ENCODE measurements around the gene LETMD1.
A peak's percentile ranks its signal among the peaks of the same experiment; 100 is the strongest.
"Not testable (repeated sequence)": the region's sequence is repeated elsewhere in the genome, so short reads cannot be mapped to it uniquely, and the experiment has no call there.

The LETMD1 gene

DNA sequence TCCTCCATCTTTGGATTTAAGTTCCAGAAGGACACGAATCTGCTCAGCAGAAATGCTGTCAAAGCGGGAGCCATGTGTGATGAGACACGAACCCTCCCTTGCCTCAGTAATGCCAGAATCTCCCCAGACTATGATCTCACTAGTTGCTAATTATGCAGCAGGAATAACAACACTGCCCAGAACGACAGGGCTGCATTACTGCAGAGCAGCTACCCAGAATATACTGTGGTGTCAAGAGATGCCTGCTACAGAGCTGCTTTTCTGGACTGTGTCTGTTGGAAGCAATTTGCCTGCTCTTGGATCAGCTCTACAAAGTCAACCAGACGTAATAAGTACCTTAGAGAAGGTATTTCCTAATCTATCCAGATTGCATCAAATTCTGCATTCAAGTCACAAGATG lies 29.8 kb downstream of the LETMD1 start:
- Histone ChIP-seq H3K4me3 (ENCODE audit: extremely low read depth, insufficient read depth, low read length, poor library complexity, severe bottlenecking) (no peak overlapping the region), H3K27ac (ENCODE audit: low read depth, low read length, severe bottlenecking) (no peak overlapping the region), H3K36me3 (ENCODE audit: control insufficient read depth, insufficient read depth, low read length) (peaks cover 63% of the 10 kb centered on the region), H3K9me3 (ENCODE audit: control insufficient read depth, low read length) (no peaks in the 10 kb centered on the region), H3K4me1 (ENCODE audit: control insufficient read depth, insufficient read depth, low read length, poor library complexity, severe bottlenecking) (peaks cover 24% of the 10 kb centered on the region)
- WGBS, 2 experiments (ENCODE audit: insufficient coverage in 2 of 2), result 73 to 90% methylated on average over 3 of the region's 5 CpGs

DNA sequence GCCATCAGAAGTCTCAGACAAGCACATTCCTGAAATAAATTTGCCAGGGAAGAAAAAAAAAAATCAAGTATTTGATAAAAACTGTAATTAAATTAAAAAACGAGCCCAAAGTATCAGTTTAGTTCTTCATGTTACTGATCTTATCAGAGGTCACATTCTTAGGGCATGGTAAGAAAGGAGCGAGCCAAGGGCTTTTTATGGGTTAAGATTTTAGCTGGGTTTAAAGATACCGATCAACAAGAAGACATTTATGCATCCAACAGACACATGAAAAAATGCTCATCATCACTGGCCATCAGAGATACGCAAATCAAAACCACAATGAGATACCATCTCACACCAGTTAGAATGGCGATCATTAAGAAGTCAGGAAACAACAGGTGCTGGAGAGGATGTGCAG lies 30.2 kb downstream of the LETMD1 start:
- peaks cover 59% of the 10 kb centered on the region for H3K36me3 ChIP-seq (ENCODE audit: control insufficient read depth, insufficient read depth, low read length)
- H3K27ac ChIP-seq (ENCODE audit: low read depth, low read length, severe bottlenecking); H3K4me3 ChIP-seq (ENCODE audit: extremely low read depth, insufficient read depth, low read length, poor library complexity, severe bottlenecking); H3K9me3 ChIP-seq (ENCODE audit: control insufficient read depth, low read length): not testable (repeated sequence)
- no CpG with 5 or more reads among the region's 5 CpGs for WGBS, 2 experiments (ENCODE audit: insufficient coverage in 2 of 2)
- H3K4me1 ChIP-seq (ENCODE audit: control insufficient read depth, insufficient read depth, low read length, poor library complexity, severe bottlenecking), result peaks cover 24% of the 10 kb centered on the region

DNA sequence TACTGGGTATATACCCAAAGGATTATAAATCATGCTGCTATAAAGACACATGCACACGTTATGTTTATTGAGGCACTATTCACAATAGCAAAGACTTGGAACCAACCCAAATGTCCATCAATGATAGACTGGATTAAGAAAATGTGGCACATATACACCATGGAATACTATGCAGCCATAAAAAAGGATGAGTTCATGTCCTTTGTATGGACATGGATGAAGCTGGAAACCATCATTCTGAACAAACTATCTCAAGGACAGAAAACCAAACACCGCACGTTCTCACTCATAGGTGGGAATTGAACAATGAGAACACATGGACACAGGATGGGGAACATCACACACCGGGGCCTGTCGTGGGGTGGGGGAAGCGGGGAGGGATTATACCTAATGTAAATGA lies 30.7 kb downstream of the LETMD1 start:
- no CpG with 5 or more reads among the region's 6 CpGs for WGBS, 2 experiments (ENCODE audit: insufficient coverage in 2 of 2)
- H3K9me3 ChIP-seq (ENCODE audit: control insufficient read depth, low read length); H3K4me3 ChIP-seq (ENCODE audit: extremely low read depth, insufficient read depth, low read length, poor library complexity, severe bottlenecking); H3K27ac ChIP-seq (ENCODE audit: low read depth, low read length, severe bottlenecking): not testable (repeated sequence)
- Histone ChIP-seq H3K4me1 (ENCODE audit: control insufficient read depth, insufficient read depth, low read length, poor library complexity, severe bottlenecking) (peaks cover 24% of the 10 kb centered on the region), H3K36me3 (ENCODE audit: control insufficient read depth, insufficient read depth, low read length) (peaks cover 54% of the 10 kb centered on the region)

DNA sequence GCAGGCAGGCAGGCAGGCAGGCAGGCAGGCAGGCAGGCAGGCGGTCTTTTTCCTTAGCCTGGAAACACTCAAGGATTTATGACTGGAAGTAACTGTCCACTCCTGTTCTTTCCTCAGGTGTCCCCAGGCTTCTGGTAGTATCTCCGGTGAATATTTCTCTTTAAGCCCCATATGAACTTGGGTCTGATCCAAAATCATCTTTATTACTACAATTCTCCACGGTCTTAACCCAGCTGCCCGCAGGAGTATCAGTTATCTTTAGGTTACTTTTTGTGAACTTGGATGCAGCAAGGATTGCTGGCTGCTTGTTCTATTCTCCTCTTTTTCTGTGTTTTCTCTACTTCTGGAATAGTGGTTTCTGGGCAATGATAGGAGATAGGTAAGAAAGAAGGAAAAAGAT lies 32.0 kb downstream of the LETMD1 start:
- Histone ChIP-seq H3K27ac (ENCODE audit: low read depth, low read length, severe bottlenecking) (no peak overlapping the region), H3K36me3 (ENCODE audit: control insufficient read depth, insufficient read depth, low read length) (peaks cover 41% of the 10 kb centered on the region), H3K4me3 (ENCODE audit: extremely low read depth, insufficient read depth, low read length, poor library complexity, severe bottlenecking) (no peak overlapping the region), H3K4me1 (ENCODE audit: control insufficient read depth, insufficient read depth, low read length, poor library complexity, severe bottlenecking) (peaks cover 24% of the 10 kb centered on the region), H3K9me3 (ENCODE audit: control insufficient read depth, low read length) (no peaks in the 10 kb centered on the region)
- 90 to 100% methylated on average over 1 to 2 of the region's 4 CpGs for WGBS, 2 experiments (ENCODE audit: insufficient coverage in 2 of 2)

DNA sequence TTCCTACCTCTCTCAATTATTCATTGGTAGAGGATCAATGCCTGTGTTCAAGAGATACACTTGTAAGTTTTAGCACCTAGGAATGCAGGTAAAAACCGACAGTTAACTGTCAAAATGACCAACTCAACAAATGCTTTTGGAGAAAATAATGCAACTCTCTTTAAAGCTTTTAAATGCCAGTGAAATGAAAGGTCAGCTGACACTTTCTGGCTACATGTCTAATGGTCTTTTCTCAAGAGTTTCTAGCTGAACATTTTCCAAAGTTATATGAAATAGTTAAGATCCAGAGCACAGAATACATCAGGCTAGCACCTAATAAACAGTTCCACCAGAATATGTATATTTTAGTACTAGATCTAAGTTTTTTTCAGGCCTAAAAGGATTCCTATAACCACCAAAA lies 33.3 kb downstream of the LETMD1 start:
- peak overlapping the region; percentile 96 for H3K4me3 ChIP-seq (ENCODE audit: extremely low read depth, insufficient read depth, low read length, poor library complexity, severe bottlenecking)
- H3K36me3 ChIP-seq (ENCODE audit: control insufficient read depth, insufficient read depth, low read length), result peaks cover 29% of the 10 kb centered on the region
- WGBS, 2 experiments (ENCODE audit: insufficient coverage in 2 of 2), result 83 to 100% methylated on average over 1 of the region's 1 CpG
- peaks cover 19% of the 10 kb centered on the region for H3K4me1 ChIP-seq (ENCODE audit: control insufficient read depth, insufficient read depth, low read length, poor library complexity, severe bottlenecking)
- no peak overlapping the region for H3K27ac ChIP-seq (ENCODE audit: low read depth, low read length, severe bottlenecking)
- no peaks in the 10 kb centered on the region for H3K9me3 ChIP-seq (ENCODE audit: control insufficient read depth, low read length)

DNA sequence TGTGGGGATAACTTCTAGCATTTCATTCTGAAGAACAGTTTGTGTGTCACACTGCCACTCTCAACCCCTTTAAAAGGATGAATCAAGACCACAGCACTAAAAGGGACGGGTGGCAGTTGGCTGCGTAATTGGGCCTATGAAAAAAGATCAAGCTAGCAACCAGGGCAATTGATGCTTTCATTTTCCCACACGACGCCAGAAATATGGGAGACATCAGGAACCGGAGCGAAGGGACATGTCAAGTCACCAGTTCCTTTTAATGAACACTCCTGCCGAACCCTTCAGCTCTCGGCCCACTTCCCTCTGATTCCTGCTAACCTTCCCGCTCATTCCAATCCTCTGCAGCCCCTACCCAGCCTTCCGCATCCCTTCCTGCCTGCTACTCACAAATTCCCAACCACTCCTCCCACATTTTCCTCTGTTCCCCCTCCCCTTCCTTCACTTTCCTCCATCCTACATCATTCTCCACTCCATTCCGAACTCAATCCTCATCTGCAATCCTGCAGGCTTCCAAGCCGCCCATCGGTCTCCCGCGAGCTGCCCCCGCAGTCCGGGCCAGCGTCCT lies 34.5 kb downstream of the LETMD1 start:
- WGBS, 2 experiments (ENCODE audit: insufficient coverage in 2 of 2), result 0 to 1% methylated on average over 18 of the region's 18 CpGs
- peaks cover 15% of the 10 kb centered on the region for H3K4me1 ChIP-seq (ENCODE audit: control insufficient read depth, insufficient read depth, low read length, poor library complexity, severe bottlenecking)
- no peaks in the 10 kb centered on the region for H3K9me3 ChIP-seq (ENCODE audit: control insufficient read depth, low read length)
- peaks cover 19% of the 10 kb centered on the region for H3K36me3 ChIP-seq (ENCODE audit: control insufficient read depth, insufficient read depth, low read length)
- H3K4me3 ChIP-seq (ENCODE audit: extremely low read depth, insufficient read depth, low read length, poor library complexity, severe bottlenecking), result peak overlapping the region; percentile 96
- peak overlapping the region; percentile 94 for H3K27ac ChIP-seq (ENCODE audit: low read depth, low read length, severe bottlenecking)

DNA sequence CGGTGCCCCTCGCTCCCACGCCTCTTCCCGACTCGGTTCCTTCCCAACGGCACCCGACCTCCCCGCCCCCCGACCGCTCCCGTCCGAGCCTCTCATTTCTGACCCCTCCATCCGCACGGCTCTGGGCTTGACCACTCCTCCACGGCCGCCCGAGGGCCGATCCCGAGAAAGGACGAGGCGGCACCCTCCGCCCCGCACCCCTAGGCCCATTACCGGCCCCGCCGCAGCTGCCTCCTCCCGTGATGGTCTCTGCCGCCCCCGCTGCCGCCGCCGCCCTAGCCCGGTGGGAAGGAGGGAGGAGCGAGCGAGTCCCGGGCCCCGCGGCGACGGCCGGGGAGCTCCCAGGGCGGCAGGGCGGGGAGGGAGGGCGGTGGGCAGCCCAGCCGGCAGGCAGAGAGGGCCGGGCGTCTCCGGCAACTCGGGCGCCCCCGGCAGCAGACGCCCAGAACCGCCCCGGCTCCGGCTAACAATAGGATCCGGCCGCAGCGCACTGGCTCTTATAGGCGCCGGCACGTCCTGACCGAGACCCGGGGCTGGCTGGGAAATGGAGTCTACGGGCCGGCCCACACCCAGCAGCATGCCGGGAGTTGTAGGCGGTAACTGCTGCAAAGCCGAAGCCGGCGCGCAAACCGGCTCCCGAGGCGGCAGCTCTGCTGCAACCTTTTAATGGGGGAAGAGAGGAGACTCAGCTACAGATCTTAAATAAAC lies 35.2 kb downstream of the LETMD1 start, which contains the start of gene CSRNP2:
Gene CSRNP2, minus strand, starts transcription at position 471 of the 708 bp plus-strand sequence. CDS start 7,035 bp downstream, outside the sequence.
- WGBS, 2 experiments (ENCODE audit: insufficient coverage in 2 of 2), result 0% methylated on average over 47 to 65 of the region's 74 CpGs
- Histone ChIP-seq H3K36me3 (ENCODE audit: control insufficient read depth, insufficient read depth, low read length) (peaks cover 19% of the 10 kb centered on the region), H3K9me3 (ENCODE audit: control insufficient read depth, low read length) (no peaks in the 10 kb centered on the region), H3K27ac (ENCODE audit: low read depth, low read length, severe bottlenecking) (peak within 1 kb of the TSS; percentile 94), H3K4me1 (ENCODE audit: control insufficient read depth, insufficient read depth, low read length, poor library complexity, severe bottlenecking) (peaks cover 11% of the 10 kb centered on the region), H3K4me3 (ENCODE audit: extremely low read depth, insufficient read depth, low read length, poor library complexity, severe bottlenecking) (peak within 1 kb of the TSS; percentile 96)

DNA sequence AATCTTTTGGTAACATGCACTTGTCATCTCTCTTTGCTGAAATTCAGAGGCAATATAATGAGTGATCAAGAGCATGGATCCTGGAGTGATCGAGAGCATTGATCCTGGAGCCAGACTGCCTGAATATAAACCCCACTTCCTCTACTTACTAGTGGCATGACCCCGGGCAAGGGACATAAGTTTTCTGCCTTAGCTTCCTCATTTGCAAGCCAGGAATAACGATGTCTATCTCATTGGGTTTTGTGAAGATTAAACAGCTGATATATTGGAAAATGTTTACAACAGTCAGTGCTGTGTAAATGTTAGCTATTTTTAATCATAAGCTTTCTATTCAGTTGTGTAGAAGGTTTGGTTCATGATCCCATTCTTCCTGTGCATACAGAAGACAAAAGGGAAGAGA lies 37.6 kb downstream of the LETMD1 start:
- Histone ChIP-seq H3K36me3 (ENCODE audit: control insufficient read depth, insufficient read depth, low read length) (peaks cover 10% of the 10 kb centered on the region), H3K9me3 (ENCODE audit: control insufficient read depth, low read length) (no peaks in the 10 kb centered on the region), H3K4me3 (ENCODE audit: extremely low read depth, insufficient read depth, low read length, poor library complexity, severe bottlenecking) (no peak overlapping the region), H3K4me1 (ENCODE audit: control insufficient read depth, insufficient read depth, low read length, poor library complexity, severe bottlenecking) (peaks cover 11% of the 10 kb centered on the region), H3K27ac (ENCODE audit: low read depth, low read length, severe bottlenecking) (no peak overlapping the region)
- 80 to 100% methylated on average over 1 of the region's 3 CpGs for WGBS, 2 experiments (ENCODE audit: insufficient coverage in 2 of 2)

DNA sequence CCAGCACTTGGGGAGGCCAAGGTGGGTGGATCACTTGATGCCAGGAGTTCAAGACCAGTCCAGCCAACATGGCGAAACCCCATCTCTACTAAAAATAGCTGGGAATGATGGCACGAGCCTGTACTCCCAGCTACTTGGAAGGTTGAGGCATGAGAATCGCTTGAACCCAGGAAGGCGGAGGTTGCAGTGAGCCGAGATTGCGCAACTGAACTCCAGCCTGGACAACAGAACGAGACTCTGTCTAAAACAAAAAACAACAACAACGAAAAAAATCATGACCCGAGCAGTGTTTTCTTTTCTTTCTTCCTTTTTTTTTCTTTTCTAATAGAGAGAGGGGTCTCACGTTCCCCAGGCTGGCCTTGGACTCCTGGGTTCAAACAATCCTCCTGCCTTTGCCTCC lies 38.8 kb downstream of the LETMD1 start:
- Histone ChIP-seq H3K4me1 (ENCODE audit: control insufficient read depth, insufficient read depth, low read length, poor library complexity, severe bottlenecking) (peaks cover 5% of the 10 kb centered on the region), H3K9me3 (ENCODE audit: control insufficient read depth, low read length) (no peaks in the 10 kb centered on the region), H3K36me3 (ENCODE audit: control insufficient read depth, insufficient read depth, low read length) (peaks cover 12% of the 10 kb centered on the region), H3K27ac (ENCODE audit: low read depth, low read length, severe bottlenecking) (no peak overlapping the region), H3K4me3 (ENCODE audit: extremely low read depth, insufficient read depth, low read length, poor library complexity, severe bottlenecking) (no peak overlapping the region)
- 94 to 97% methylated on average over 7 to 9 of the region's 10 CpGs for WGBS, 2 experiments (ENCODE audit: insufficient coverage in 2 of 2)

DNA sequence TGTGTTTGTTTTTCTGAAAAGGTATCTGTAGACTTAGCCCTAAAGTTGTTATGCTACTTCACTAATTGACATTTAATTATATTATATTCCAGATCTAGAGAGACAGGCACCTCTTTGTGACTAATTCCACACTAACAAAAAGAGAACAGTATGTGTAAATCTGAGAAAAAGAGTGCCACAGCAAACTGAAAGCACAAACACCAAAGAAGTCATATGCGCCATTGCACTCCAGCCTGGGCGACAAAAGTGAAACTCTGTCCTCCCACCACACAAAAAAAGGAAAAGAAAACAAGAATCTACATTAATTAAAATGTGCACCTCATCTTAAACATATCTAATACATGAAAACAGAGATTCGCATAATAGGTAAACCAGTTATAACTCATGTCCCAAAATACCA lies 39.7 kb downstream of the LETMD1 start:
- Histone ChIP-seq H3K4me1 (ENCODE audit: control insufficient read depth, insufficient read depth, low read length, poor library complexity, severe bottlenecking) (no peaks in the 10 kb centered on the region), H3K4me3 (ENCODE audit: extremely low read depth, insufficient read depth, low read length, poor library complexity, severe bottlenecking) (no peak overlapping the region), H3K36me3 (ENCODE audit: control insufficient read depth, insufficient read depth, low read length) (peaks cover 15% of the 10 kb centered on the region), H3K9me3 (ENCODE audit: control insufficient read depth, low read length) (no peaks in the 10 kb centered on the region), H3K27ac (ENCODE audit: low read depth, low read length, severe bottlenecking) (no peak overlapping the region)
- 100% methylated on average over 1 of the region's 3 CpGs; no CpG with 5 or more reads in 1 of the 2 experiments for WGBS, 2 experiments (ENCODE audit: insufficient coverage in 2 of 2)

DNA sequence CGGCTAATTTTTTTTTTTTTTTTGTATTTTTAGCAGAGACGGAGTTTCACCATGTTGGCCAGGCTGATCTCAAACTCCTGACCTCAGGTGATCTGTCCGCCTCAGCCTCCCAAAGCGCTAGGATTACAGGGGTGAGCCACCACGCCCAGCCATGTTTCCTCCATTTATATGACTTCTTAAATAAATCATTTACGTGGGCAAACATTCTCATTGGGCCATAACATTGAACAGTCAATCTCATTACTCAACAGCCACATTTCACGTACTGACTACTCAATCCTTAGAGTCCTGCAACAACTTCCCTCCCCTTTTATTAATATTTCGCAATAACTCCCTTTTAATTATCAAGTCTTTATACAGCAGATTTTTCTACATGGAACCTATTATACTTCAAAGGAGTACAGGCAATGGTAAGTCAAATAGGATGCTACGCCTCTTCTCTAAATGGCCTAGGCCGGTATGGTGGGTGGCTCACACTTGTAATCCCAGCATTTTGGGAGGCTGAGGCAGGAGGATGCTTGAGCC lies 42.6 kb downstream of the LETMD1 start:
- H3K27ac ChIP-seq (ENCODE audit: low read depth, low read length, severe bottlenecking), result no peak overlapping the region
- no peak overlapping the region for H3K4me3 ChIP-seq (ENCODE audit: extremely low read depth, insufficient read depth, low read length, poor library complexity, severe bottlenecking)
- H3K9me3 ChIP-seq (ENCODE audit: control insufficient read depth, low read length), result no peaks in the 10 kb centered on the region
- peaks cover 31% of the 10 kb centered on the region for H3K36me3 ChIP-seq (ENCODE audit: control insufficient read depth, insufficient read depth, low read length)
- WGBS, 2 experiments (ENCODE audit: insufficient coverage in 2 of 2), result 96 to 97% methylated on average over 7 to 10 of the region's 10 CpGs
- H3K4me1 ChIP-seq (ENCODE audit: control insufficient read depth, insufficient read depth, low read length, poor library complexity, severe bottlenecking), result no peaks in the 10 kb centered on the region

Data from mesodermal cell (in vitro differentiated cells).